ENCODE measurements around the gene CYP8B1. TPM values are rescaled to one million over a fixed set of nuclear protein-coding genes. Genes with fewer than 3 reads are reported as not detected.

CYP8B1 gene
- total and polyA plus RNA-seq, 2 of the 13 experiments (the other 11 are each of a cell fraction or from before 2014, with no cell fraction given): 0.58 to 2.0 TPM

GRCh38 chr3:42822828-42823227 lies 52.9 kb downstream of the CYP8B1 start (continued):
- TF ChIP-seq, protein P1, sequence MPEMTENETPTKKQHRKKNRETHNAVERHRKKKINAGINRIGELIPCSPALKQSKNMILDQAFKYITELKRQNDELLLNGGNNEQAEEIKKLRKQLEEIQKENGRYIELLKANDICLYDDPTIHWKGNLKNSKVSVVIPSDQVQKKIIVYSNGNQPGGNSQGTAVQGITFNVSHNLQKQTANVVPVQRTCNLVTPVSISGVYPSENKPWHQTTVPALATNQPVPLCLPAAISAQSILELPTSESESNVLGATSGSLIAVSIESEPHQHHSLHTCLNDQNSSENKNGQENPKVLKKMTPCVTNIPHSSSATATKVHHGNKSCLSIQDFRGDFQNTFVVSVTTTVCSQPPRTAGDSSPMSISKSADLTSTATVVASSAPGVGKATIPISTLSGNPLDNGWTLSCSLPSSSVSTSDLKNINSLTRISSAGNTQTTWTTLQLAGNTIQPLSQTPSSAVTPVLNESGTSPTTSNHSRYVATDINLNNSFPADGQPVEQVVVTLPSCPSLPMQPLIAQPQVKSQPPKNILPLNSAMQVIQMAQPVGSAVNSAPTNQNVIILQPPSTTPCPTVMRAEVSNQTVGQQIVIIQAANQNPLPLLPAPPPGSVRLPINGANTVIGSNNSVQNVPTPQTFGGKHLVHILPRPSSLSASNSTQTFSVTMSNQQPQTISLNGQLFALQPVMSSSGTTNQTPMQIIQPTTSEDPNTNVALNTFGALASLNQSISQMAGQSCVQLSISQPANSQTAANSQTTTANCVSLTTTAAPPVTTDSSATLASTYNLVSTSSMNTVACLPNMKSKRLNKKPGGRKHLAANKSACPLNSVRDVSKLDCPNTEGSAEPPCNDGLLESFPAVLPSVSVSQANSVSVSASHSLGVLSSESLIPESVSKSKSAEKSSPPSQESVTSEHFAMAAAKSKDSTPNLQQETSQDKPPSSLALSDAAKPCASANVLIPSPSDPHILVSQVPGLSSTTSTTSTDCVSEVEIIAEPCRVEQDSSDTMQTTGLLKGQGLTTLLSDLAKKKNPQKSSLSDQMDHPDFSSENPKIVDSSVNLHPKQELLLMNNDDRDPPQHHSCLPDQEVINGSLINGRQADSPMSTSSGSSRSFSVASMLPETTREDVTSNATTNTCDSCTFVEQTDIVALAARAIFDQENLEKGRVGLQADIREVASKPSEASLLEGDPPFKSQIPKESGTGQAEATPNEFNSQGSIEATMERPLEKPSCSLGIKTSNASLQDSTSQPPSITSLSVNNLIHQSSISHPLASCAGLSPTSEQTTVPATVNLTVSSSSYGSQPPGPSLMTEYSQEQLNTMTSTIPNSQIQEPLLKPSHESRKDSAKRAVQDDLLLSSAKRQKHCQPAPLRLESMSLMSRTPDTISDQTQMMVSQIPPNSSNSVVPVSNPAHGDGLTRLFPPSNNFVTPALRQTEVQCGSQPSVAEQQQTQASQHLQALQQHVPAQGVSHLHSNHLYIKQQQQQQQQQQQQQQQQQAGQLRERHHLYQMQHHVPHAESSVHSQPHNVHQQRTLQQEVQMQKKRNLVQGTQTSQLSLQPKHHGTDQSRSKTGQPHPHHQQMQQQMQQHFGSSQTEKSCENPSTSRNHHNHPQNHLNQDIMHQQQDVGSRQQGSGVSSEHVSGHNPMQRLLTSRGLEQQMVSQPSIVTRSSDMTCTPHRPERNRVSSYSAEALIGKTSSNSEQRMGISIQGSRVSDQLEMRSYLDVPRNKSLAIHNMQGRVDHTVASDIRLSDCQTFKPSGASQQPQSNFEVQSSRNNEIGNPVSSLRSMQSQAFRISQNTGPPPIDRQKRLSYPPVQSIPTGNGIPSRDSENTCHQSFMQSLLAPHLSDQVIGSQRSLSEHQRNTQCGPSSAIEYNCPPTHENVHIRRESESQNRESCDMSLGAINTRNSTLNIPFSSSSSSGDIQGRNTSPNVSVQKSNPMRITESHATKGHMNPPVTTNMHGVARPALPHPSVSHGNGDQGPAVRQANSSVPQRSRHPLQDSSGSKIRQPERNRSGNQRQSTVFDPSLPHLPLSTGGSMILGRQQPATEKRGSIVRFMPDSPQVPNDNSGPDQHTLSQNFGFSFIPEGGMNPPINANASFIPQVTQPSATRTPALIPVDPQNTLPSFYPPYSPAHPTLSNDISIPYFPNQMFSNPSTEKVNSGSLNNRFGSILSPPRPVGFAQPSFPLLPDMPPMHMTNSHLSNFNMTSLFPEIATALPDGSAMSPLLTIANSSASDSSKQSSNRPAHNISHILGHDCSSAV (CRISPR knock-in tag; IDR thresholded peaks at IDR 0.05; ENCODE audit: borderline replicate concordance): no peak
- 0 out of 2 replicates have a peak, but pooled peaks have one; percentile 21 for TF ChIP-seq ARID4A (CRISPR knock-in tag; IDR thresholded peaks at IDR 0.05; ENCODE audit: borderline replicate concordance)
- TF ChIP-seq, protein P2, sequence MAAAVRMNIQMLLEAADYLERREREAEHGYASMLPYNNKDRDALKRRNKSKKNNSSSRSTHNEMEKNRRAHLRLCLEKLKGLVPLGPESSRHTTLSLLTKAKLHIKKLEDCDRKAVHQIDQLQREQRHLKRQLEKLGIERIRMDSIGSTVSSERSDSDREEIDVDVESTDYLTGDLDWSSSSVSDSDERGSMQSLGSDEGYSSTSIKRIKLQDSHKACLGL (CRISPR knock-in tag; IDR thresholded peaks at IDR 0.05): no peak
- TF ChIP-seq ZNF597 (CRISPR knock-in tag; IDR thresholded peaks at IDR 0.05): no peak
- peak; percentile 70; the same call in 1 of the 2 replicates for TF ChIP-seq FOXP1 (IDR thresholded peaks at IDR 0.05)
- peak; percentile 82 for TF ChIP-seq FOXP1 (CRISPR knock-in tag; IDR thresholded peaks at IDR 0.05)
- no peak for TF ChIP-seq HDAC1 (CRISPR knock-in tag; IDR thresholded peaks at IDR 0.05)
- no peak for TF ChIP-seq GLI4 (CRISPR knock-in tag; IDR thresholded peaks at IDR 0.05; ENCODE audit: borderline replicate concordance)
- TF ChIP-seq MBD4 (IDR thresholded peaks at IDR 0.05; ENCODE audit: borderline replicate concordance, low read length): no peak
- no peak for TF ChIP-seq MEIS1 (CRISPR knock-in tag; IDR thresholded peaks at IDR 0.05; ENCODE audit: borderline replicate concordance)
- TF ChIP-seq HOXA5 (CRISPR knock-in tag; IDR thresholded peaks at IDR 0.05): no peak
- TF ChIP-seq ZNF768 (CRISPR knock-in tag; IDR thresholded peaks at IDR 0.05): peak; percentile 16; the same call in 1 of the 2 replicates
- peak; percentile 76; the same call in 1 of the 2 replicates for TF ChIP-seq ZNF792 (CRISPR knock-in tag; IDR thresholded peaks at IDR 0.05)
- TF ChIP-seq ZNF83 (CRISPR knock-in tag; IDR thresholded peaks at IDR 0.05; ENCODE audit: borderline replicate concordance): no peak
- no peak for TF ChIP-seq ZNF737 (CRISPR knock-in tag; IDR thresholded peaks at IDR 0.05; ENCODE audit: borderline replicate concordance)

Measured in HepG2 (cell line).